Loucy (cell line): ENCODE data around the gene BARX2.
A peak's percentile ranks its signal among the peaks of the same experiment; 100 is the strongest.

Experiments used
- H2AFZ ChIP-seq: fragments of 200-600 bp; sonication (generic); 2 replicates; pipeline ENCODE4 v1.6.0; 2016; ENCODE audit warnings: antibody characterized with exemption, mild to moderate bottlenecking, low read length, moderate library complexity
- H3F3A ChIP-seq: fragments of 200-600 bp; 2 replicates; pipeline ENCODE4 v1.6.0; 2016; ENCODE audit warnings: antibody characterized with exemption, low read depth, mild to moderate bottlenecking
- H3K27me3 ChIP-seq: fragments of 200-600 bp; sonication (generic); 2 replicates; pipeline ENCODE4 v1.6.1; 2014; ENCODE audit warnings: low read length, mild to moderate bottlenecking; ENCODE audit not compliant: insufficient read depth, poor library complexity, severe bottlenecking
- H3K36me3 ChIP-seq: fragments of 200-600 bp; sonication (generic); 2 replicates; pipeline ENCODE4 v1.6.1; 2016; ENCODE audit warnings: low read length; ENCODE audit not compliant: insufficient read depth
- H3K4me1 ChIP-seq: fragments of 200-600 bp; sonication (generic); 2 replicates; pipeline ENCODE4 v1.5.1; 2014; ENCODE audit warnings: low read length, mild to moderate bottlenecking; ENCODE audit not compliant: insufficient read depth, poor library complexity, severe bottlenecking
- H3K4me2 ChIP-seq: fragments of 200-600 bp; sonication (generic); 2 replicates; pipeline ENCODE4 v1.6.0; 2014; ENCODE audit warnings: antibody characterized with exemption, low read length, low read depth, mild to moderate bottlenecking; ENCODE audit not compliant: poor library complexity, severe bottlenecking
- H3K4me3 ChIP-seq: fragments of 200-600 bp; sonication (generic); 2 replicates; pipeline ENCODE4 v1.5.1; 2014; ENCODE audit warnings: low read length, mild to moderate bottlenecking, mixed read lengths; ENCODE audit not compliant: poor library complexity, severe bottlenecking
- H3K79me2 ChIP-seq: fragments of 200-600 bp; sonication (generic); 2 replicates; pipeline ENCODE4 v1.6.1; 2014; ENCODE audit warnings: low read length; ENCODE audit not compliant: insufficient read depth
- H3K9ac ChIP-seq: fragments of 200-600 bp; sonication (generic); 2 replicates; pipeline ENCODE4 v1.6.0; 2014; ENCODE audit warnings: mild to moderate bottlenecking, low read depth, low read length, moderate library complexity; ENCODE audit not compliant: poor library complexity, severe bottlenecking
- H3K9me2 ChIP-seq: fragments of 200-600 bp; sonication (generic); replicated peaks from 2 replicates; pipeline ENCODE4 v1.6.1; 2016; ENCODE audit warnings: low read depth, low read length, mixed read lengths
- H3K9me3 ChIP-seq: fragments of 200-600 bp; sonication (generic); 2 replicates; pipeline ENCODE4 v1.6.1; 2014; ENCODE audit warnings: mild to moderate bottlenecking, antibody characterized with exemption, low read length, low read depth; ENCODE audit not compliant: insufficient read depth
- H4K20me1 ChIP-seq: fragments of 200-600 bp; sonication (generic); 2 replicates; pipeline ENCODE4 v1.6.0; 2014; ENCODE audit warnings: antibody characterized with exemption, low read length, mild to moderate bottlenecking; ENCODE audit not compliant: insufficient read depth, poor library complexity, severe bottlenecking
- CTCF ChIP-seq: fragments of 200-600 bp; sonication (generic); conservative IDR thresholded peaks from 2 replicates; pipeline ENCODE4 v1.5.1; 2014; ENCODE audit warnings: mild to moderate bottlenecking, antibody characterized with exemption, low read length
- EZH2phosphoT487 ChIP-seq: fragments of 200-600 bp; IDR thresholded peaks from 2 replicates; pipeline ENCODE4 v1.6.1; 2018; ENCODE audit warnings: antibody characterized with exemption, mild to moderate bottlenecking, moderate library complexity, borderline replicate concordance

The BARX2 gene

GRCh38 chr11:129364143-129364654, 11.4 kb upstream of the BARX2 start:
- H3K4me1 ChIP-seq: peaks cover 5% of the 10 kb centered on the region
- H3K9me2 ChIP-seq: no peaks in the 10 kb centered on the region
- peak overlapping the region; percentile 43 for H3K4me3 ChIP-seq
- H3K27me3 ChIP-seq: no peaks in the 10 kb centered on the region
- H3K9ac ChIP-seq: no peak overlapping the region
- H2AFZ ChIP-seq: peak overlapping the region; percentile 76
- H3K4me2 ChIP-seq: peak overlapping the region; percentile 56
- H3K79me2 ChIP-seq: no peaks in the 10 kb centered on the region
- H3K9me3 ChIP-seq: 0 out of 2 replicates have a peak, but pooled peaks cover 3% of the 10 kb centered on the region
- no peaks in the 10 kb centered on the region for H3F3A ChIP-seq
- peak; percentile 100 for TF ChIP-seq CTCF
- no peak for TF ChIP-seq EZH2phosphoT487
- no peaks in the 10 kb centered on the region for H3K36me3 ChIP-seq
- H4K20me1 ChIP-seq: no peaks in the 10 kb centered on the region

GRCh38 chr11:129365816-129366215, 9.8 kb upstream of the BARX2 start:
- H3K36me3 ChIP-seq: no peaks in the 10 kb centered on the region
- no peak overlapping the region for H3K4me3 ChIP-seq
- H3K9ac ChIP-seq: no peak overlapping the region
- no peaks in the 10 kb centered on the region for H3K79me2 ChIP-seq
- no peak overlapping the region for H2AFZ ChIP-seq
- H3K9me2 ChIP-seq: no peaks in the 10 kb centered on the region
- H3K4me1 ChIP-seq: peaks cover 5% of the 10 kb centered on the region
- H3K9me3 ChIP-seq: no peaks in the 10 kb centered on the region
- H3K27me3 ChIP-seq: no peaks in the 10 kb centered on the region
- TF ChIP-seq EZH2phosphoT487: no peak
- no peak for TF ChIP-seq CTCF
- H4K20me1 ChIP-seq: no peaks in the 10 kb centered on the region
- H3K4me2 ChIP-seq: no peak overlapping the region
- H3F3A ChIP-seq: no peaks in the 10 kb centered on the region

- Histone ChIP-seq H3K27me3 (no peaks in the 10 kb centered on the region), H3K79me2 (no peaks in the 10 kb centered on the region), H2AFZ (no peak overlapping the region), H3K9me2 (no peaks in the 10 kb centered on the region), H3K4me1 (peaks cover 5% of the 10 kb centered on the region), H3F3A (no peaks in the 10 kb centered on the region), H3K9ac (no peak overlapping the region), H3K4me3 (no peak overlapping the region), H3K36me3 (no peaks in the 10 kb centered on the region), H3K4me2 (no peak overlapping the region), H4K20me1 (no peaks in the 10 kb centered on the region), H3K9me3 (no peaks in the 10 kb centered on the region)
- TF ChIP-seq EZH2phosphoT487: no peak
- TF ChIP-seq CTCF: no peak
These were observed 8.7 kb upstream of the BARX2 start for GRCh38 chr11:129366737-129367597.
